DMS53 treated with DMSO at 0.1 percent for 48 hours (cell line): ENCODE data around the gene FAM20A.

Experiments
- DNase-seq: peaks from one replicate; lab custom pipeline; 2025; ENCODE audit not compliant: unreplicated experiment; lab: John Stamatoyannopoulos, UW

Gene FAM20A

GRCh38 chr17:68600931-68601564 lies at the start of gene FAM20A:
TSS of gene FAM20A (minus strand) at chr17:68601367. CDS start at chr17:68600666, 701 bp downstream.
- DNase-seq, result no peak

- DNase-seq, result no peak
Observed at GRCh38 chr17:68649324-68649723, 48.2 kb upstream of the FAM20A start.

- DNase-seq, result no peak
Observed at GRCh38 chr17:68646626-68647526, 45.7 kb upstream of the FAM20A start.

- DNase-seq, result no peak
Observed at GRCh38 chr17:68642118-68642412, 40.9 kb upstream of the FAM20A start.

GRCh38 chr17:68641276-68642117 lies 40.3 kb upstream of the FAM20A start:
- no peak for DNase-seq

GRCh38 chr17:68640242-68640989 lies 39.2 kb upstream of the FAM20A start:
- no peak for DNase-seq

GRCh38 chr17:68634345-68634876 lies 33.2 kb upstream of the FAM20A start:
- no peak for DNase-seq

GRCh38 chr17:68628576-68628957 lies 27.4 kb upstream of the FAM20A start:
- DNase-seq, result no peak

GRCh38 chr17:68627956-68628575 lies 26.9 kb upstream of the FAM20A start:
- no peak for DNase-seq

GRCh38 chr17:68624381-68624780 lies 23.2 kb upstream of the FAM20A start:
- DNase-seq, result no peak

GRCh38 chr17:68623811-68624210 lies 22.6 kb upstream of the FAM20A start:
- no peak for DNase-seq

GRCh38 chr17:68622423-68622822 lies 21.3 kb upstream of the FAM20A start:
- no peak for DNase-seq

- DNase-seq, result no peak
Observed at GRCh38 chr17:68621065-68621464, 19.9 kb upstream of the FAM20A start.

GRCh38 chr17:68616334-68616733 lies 15.2 kb upstream of the FAM20A start:
- no peak for DNase-seq

GRCh38 chr17:68614718-68615117 lies 13.6 kb upstream of the FAM20A start:
- DNase-seq, result no peak

- peak; percentile 33 for DNase-seq
Observed at GRCh38 chr17:68613739-68614298, 12.7 kb upstream of the FAM20A start.

- peak; percentile 3 for DNase-seq
Observed at GRCh38 chr17:68612923-68613292, 11.7 kb upstream of the FAM20A start.

- no peak for DNase-seq
Observed at GRCh38 chr17:68612209-68612922, 11.2 kb upstream of the FAM20A start.
